ENCODE data around the gene AKAP3. TPM values are rescaled to one million over a fixed set of nuclear protein-coding genes. Genes with fewer than 3 reads are reported as not detected.

AKAP3 gene
- total RNA-seq, 1 experiment from 2014 or later = 1.6 TPM

DNA sequence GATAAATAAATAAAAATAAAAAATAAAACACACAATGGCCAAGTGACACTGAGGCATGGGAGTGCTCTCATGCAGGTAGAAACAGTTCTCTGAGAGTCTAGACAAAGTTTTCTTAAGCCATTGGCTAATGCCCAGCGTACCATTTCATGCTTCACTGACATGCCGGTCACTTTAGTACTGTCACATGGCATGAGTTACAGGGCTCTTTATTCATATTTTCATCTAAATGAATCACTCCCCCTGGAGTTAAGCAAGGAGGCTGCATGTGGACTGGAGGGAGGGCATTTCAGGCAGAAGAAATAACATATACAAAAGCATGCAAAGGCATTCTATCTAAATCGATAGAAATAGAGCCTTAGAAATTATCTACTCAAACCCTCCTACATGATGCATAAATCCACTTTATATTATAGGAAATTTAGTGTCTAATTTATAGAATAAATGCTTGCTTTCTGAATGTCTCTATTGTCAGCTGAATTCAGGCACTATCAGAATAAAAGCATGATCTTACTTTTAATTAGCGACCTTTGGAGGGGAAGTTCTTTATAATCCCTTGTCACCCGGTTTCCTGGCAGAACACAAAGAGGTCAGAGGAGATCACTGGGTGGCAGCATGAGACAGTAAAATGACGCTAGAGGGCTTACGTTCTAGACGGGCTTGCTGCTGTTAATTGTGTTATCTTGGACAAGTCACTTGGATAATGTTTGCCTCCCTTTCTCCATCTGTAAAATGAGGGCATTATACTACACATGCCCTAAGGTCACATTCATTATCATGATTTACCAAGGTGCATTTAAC lies 69.3 kb downstream of the AKAP3 start:
- no peaks in the 10 kb centered on the region for H3K9me3 ChIP-seq
- peak; percentile 54 to 55 for DNase-seq
- no peaks in the 10 kb centered on the region for H3K4me1 ChIP-seq
- Mint-ChIP-seq H3K4me1 (ENCODE audit: low read depth, unreplicated experiment) (no peaks in the 10 kb centered on the region), H3K4me3 (ENCODE audit: unreplicated experiment) (no peak overlapping the region), H3K36me3 (ENCODE audit: insufficient read depth, unreplicated experiment) (no peaks in the 10 kb centered on the region), H3K27me3 (ENCODE audit: insufficient read depth, unreplicated experiment) (peaks cover 40% of the 10 kb centered on the region), H3K9me3 (ENCODE audit: unreplicated experiment) (no peaks in the 10 kb centered on the region), H3K27ac (ENCODE audit: unreplicated experiment) (no peak overlapping the region)
- no peak overlapping the region for H3K4me3 ChIP-seq (ENCODE audit: low read depth, low read length)
- ChIA-PET POLR2A (no interaction called here), CTCF (interaction anchor here (0.8 to 1.7 kb wide), 2 partner anchors 61 to 178 kb away, joined by 3 to 11 read pairs; no protein-coding TSS in a partner anchor)
- TF ChIP-seq, protein P1, sequence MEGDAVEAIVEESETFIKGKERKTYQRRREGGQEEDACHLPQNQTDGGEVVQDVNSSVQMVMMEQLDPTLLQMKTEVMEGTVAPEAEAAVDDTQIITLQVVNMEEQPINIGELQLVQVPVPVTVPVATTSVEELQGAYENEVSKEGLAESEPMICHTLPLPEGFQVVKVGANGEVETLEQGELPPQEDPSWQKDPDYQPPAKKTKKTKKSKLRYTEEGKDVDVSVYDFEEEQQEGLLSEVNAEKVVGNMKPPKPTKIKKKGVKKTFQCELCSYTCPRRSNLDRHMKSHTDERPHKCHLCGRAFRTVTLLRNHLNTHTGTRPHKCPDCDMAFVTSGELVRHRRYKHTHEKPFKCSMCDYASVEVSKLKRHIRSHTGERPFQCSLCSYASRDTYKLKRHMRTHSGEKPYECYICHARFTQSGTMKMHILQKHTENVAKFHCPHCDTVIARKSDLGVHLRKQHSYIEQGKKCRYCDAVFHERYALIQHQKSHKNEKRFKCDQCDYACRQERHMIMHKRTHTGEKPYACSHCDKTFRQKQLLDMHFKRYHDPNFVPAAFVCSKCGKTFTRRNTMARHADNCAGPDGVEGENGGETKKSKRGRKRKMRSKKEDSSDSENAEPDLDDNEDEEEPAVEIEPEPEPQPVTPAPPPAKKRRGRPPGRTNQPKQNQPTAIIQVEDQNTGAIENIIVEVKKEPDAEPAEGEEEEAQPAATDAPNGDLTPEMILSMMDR (IDR thresholded peaks at IDR 0.05; ENCODE audit: insufficient read depth in 1 of 2, low read depth in 1 of 2, low read length in 1 of 2, severe bottlenecking in 1 of 2, unreplicated experiment in 1 of 2) = peak; percentile 59 to 62
- intact Hi-C loops (cut with micrococcal nuclease; ENCODE audit: unreplicated experiment) = loop anchor here (1.0 to 2.0 kb wide), 3 partner anchors 69 to 423 kb away; partner anchors contain the start of genes AKAP3 and NDUFA9
- BruUV-seq (replicated peaks) = no TSS peak
- H3K36me3 ChIP-seq (ENCODE audit: control insufficient read depth, insufficient read depth, low read length) = no peaks in the 10 kb centered on the region
- no peaks in the 10 kb centered on the region; the same call in 1 of the 2 replicates for H3K27me3 ChIP-seq (replicated peaks; ENCODE audit: control insufficient read depth, insufficient read depth, low read length)

DNA sequence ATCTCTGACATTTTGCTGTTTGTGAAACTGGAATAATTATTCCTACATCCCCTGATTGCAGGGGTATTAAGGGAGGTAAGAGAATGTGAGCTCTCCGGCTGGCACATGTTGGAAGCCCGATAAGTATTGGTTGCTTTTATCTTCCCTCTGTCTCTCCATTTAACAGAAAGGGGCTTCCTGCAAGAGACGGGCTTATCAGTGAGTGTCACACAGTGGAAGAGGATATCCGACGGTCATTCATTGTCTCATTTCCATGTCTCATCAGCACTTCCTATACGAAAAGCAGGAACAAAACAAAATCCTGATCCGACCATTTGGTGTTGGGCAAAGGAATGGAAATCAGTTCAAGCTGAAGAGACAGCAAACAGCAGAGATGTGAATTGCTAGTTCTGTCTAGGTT lies 76.2 kb downstream of the AKAP3 start:
- H3K9me3 ChIP-seq = no peaks in the 10 kb centered on the region
- BruUV-seq (replicated peaks) = no TSS peak
- no peaks in the 10 kb centered on the region for H3K27me3 ChIP-seq (replicated peaks; ENCODE audit: control insufficient read depth, insufficient read depth, low read length)
- H3K4me3 Mint-ChIP-seq (ENCODE audit: unreplicated experiment) = no peak overlapping the region
- H3K4me3 ChIP-seq (ENCODE audit: low read depth, low read length) = no peak overlapping the region
- peaks cover 20% of the 10 kb centered on the region for H3K27me3 Mint-ChIP-seq (ENCODE audit: insufficient read depth, unreplicated experiment)
- TF ChIP-seq, protein P1 (IDR thresholded peaks at IDR 0.05; ENCODE audit: insufficient read depth in 1 of 2, low read depth in 1 of 2, low read length in 1 of 2, severe bottlenecking in 1 of 2, unreplicated experiment in 1 of 2) = no peak
- H3K36me3 Mint-ChIP-seq (ENCODE audit: insufficient read depth, unreplicated experiment) = no peaks in the 10 kb centered on the region
- H3K27ac Mint-ChIP-seq (ENCODE audit: unreplicated experiment) = no peak overlapping the region
- H3K36me3 ChIP-seq (ENCODE audit: control insufficient read depth, insufficient read depth, low read length) = no peaks in the 10 kb centered on the region
- ChIA-PET POLR2A (no interaction called here), CTCF (no interaction called here)
- no peaks in the 10 kb centered on the region for H3K4me1 ChIP-seq
- intact Hi-C loops (cut with micrococcal nuclease; ENCODE audit: unreplicated experiment) = no loop called here
- no peaks in the 10 kb centered on the region for H3K9me3 Mint-ChIP-seq (ENCODE audit: unreplicated experiment)
- DNase-seq = no peak
- H3K4me1 Mint-ChIP-seq (ENCODE audit: low read depth, unreplicated experiment) = no peaks in the 10 kb centered on the region

DNA sequence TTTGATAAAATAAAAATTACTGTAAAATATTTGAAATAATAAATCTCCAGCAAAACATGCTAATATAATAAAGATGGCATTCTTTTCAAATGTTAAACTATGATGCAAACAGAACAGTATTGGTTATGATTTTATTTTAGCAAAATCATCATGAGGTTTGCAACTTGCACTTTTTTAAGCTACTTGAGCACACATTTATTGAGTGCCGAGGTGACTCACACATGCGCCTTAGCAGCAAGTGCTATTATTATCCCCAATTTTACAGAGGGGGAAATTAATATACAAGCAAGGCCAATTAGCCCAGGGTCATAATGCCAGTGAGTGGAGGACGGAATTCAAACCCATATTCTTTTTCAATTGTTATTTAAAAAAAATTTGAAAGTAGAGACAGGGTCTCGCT lies 79.6 kb downstream of the AKAP3 start:
- Mint-ChIP-seq H3K36me3 (ENCODE audit: insufficient read depth, unreplicated experiment) (no peaks in the 10 kb centered on the region), H3K4me3 (ENCODE audit: unreplicated experiment) (no peak overlapping the region), H3K27ac (ENCODE audit: unreplicated experiment) (no peak overlapping the region), H3K27me3 (ENCODE audit: insufficient read depth, unreplicated experiment) (peaks cover 7% of the 10 kb centered on the region), H3K4me1 (ENCODE audit: low read depth, unreplicated experiment) (no peaks in the 10 kb centered on the region), H3K9me3 (ENCODE audit: unreplicated experiment) (no peaks in the 10 kb centered on the region)
- no peaks in the 10 kb centered on the region for H3K9me3 ChIP-seq
- no peaks in the 10 kb centered on the region for H3K27me3 ChIP-seq (replicated peaks; ENCODE audit: control insufficient read depth, insufficient read depth, low read length)
- H3K4me3 ChIP-seq (ENCODE audit: low read depth, low read length) = no peak overlapping the region
- TF ChIP-seq, protein P1 (IDR thresholded peaks at IDR 0.05; ENCODE audit: insufficient read depth in 1 of 2, low read depth in 1 of 2, low read length in 1 of 2, severe bottlenecking in 1 of 2, unreplicated experiment in 1 of 2) = no peak
- H3K4me1 ChIP-seq = 0 out of 2 replicates have a peak, but pooled peaks cover 4% of the 10 kb centered on the region
- no peaks in the 10 kb centered on the region for H3K36me3 ChIP-seq (ENCODE audit: control insufficient read depth, insufficient read depth, low read length)
- no peak for DNase-seq
- intact Hi-C loops (cut with micrococcal nuclease; ENCODE audit: unreplicated experiment) = no loop called here
- ChIA-PET POLR2A (no interaction called here), CTCF (no interaction called here)
- BruUV-seq (replicated peaks) = no TSS peak
